ENCODE measurements around the gene MPP3. TPM values are rescaled to one million over a fixed set of nuclear protein-coding genes. Genes with fewer than 3 reads are reported as not detected.
A peak's percentile ranks its signal among the peaks of the same experiment; 100 is the strongest.

Gene MPP3
- polyA plus RNA-seq, 4 donors: 8.0 to 15.3 (median 11.4) TPM

DNA sequence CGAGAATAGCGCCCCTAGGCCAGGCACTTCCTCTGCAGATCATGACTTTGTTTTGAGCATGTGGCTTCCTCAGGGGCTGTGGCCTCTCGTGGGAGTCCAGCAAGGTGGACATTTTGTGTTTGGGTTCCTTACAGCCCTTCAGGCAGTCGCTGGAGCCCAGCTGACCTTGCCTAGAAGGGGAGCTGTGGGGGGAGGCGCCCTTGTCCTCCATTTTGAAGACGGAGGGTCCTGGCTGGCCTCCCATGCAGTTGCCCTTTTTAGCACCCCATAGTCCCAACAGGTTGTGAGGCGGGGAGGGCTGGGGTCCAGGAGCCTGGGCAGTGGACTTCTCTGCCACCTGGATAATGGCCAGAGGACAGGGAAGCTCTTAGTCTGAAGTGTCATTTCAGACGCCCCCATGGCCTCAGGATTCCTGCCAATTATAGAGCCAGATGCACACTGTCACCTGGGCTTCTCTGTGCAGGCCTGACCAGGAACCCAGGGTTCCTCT is 75.7 kb downstream of the MPP3 start:
- DNase-seq (ENCODE audit: low read depth in 4 of 4, low spot score in 3 of 4): no peak

DNA sequence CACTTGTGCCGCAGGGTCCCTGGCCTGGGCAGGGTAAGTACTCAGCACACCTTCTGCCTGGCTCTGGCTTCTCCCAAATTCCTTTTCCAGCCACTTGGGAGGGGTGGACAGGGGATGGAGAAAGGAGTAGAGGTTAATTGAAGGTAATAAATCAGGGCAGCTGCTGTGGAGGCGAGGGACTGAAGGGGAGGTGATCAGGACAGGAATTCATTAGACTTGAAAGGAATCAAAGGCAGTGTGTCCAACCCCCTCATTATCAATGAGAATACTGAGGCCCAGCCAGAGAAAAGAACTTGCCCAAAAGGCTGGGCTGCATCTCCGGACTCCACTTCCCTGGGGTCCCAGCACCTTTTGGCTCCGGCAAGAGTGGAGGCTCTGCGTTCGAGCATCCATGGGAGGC is 76.7 kb downstream of the MPP3 start:
- no peak for DNase-seq (ENCODE audit: low read depth in 4 of 4, low spot score in 3 of 4)

GRCh38 chr17:43755389-43755875 is 77.5 kb downstream of the MPP3 start:
- DNase-seq (ENCODE audit: low read depth in 4 of 4, low spot score in 3 of 4): peak in 1 of 4 donors; percentile 53

DNA sequence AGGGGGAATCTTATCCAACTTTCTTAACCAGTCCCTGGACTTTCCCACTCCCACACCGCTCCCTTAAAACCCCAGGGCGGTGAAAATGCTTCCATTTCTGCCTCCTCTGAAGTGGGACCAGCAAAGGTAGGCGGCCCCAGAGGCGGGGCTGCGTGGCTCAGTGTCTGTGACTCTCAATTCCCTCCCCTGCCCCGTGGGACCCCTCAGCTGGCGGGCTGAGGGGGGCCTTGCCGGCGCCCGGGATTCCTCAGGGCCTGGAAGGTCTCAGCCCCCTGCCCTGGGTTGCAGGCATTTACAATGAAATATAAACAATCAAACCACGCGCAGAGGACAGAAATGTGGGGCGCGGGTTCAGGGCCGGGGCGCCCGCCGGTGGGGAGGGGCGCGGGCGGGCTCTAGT is 78.0 kb downstream of the MPP3 start:
- DNase-seq (ENCODE audit: low read depth in 4 of 4, low spot score in 3 of 4): no peak

GRCh38 chr17:43753493-43754129 is 79.3 kb downstream of the MPP3 start:
- no peak for DNase-seq (ENCODE audit: low read depth in 4 of 4, low spot score in 3 of 4)

Other genes starting within 250 kb of the MPP3 start
- 10 to 100 TPM; 13.6 to 27.1 (median 17.7) TPM for gene MEOX1, start 171.2 kb downstream of the MPP3 start, polyA plus RNA-seq (ENCODE audit: insufficient read length in 4 of 4)
- gene SOST, start 74.4 kb downstream of the MPP3 start, polyA plus RNA-seq (ENCODE audit: insufficient read length in 4 of 4): 10 to 100 TPM in 3 of 4 donors, under 1 TPM in 1; 0.86 to 67.8 (median 48.0) TPM
- 10 to 100 TPM; 27.6 to 67.8 (median 58.5) TPM for gene DUSP3, start 54.2 kb downstream of the MPP3 start, polyA plus RNA-seq (ENCODE audit: insufficient read length in 4 of 4)
- gene CFAP97D1, start 52.7 kb downstream of the MPP3 start, polyA plus RNA-seq (ENCODE audit: insufficient read length in 4 of 4): under 1 TPM in 3 of 4 donors, not detected in 1; 0.04 to 0.11 (median 0.04) TPM
- gene CD300LG, start 14.0 kb upstream of the MPP3 start, polyA plus RNA-seq (ENCODE audit: insufficient read length in 4 of 4): 1 to 10 TPM in 1 of 4 donors, under 1 TPM in 3; 0.83 to 1.9 (median 0.92) TPM
- 1 to 10 TPM; 5.8 to 7.7 (median 6.1) TPM for gene MPP2, start 74.4 kb upstream of the MPP3 start, polyA plus RNA-seq (ENCODE audit: insufficient read length in 4 of 4)
- under 1 TPM in 2 of 4 donors, not detected in 2; 0.34 to 0.43 TPM for gene PPY, start 109.3 kb upstream of the MPP3 start, polyA plus RNA-seq (ENCODE audit: insufficient read length in 4 of 4)
- gene PYY, start 120.8 kb upstream of the MPP3 start, polyA plus RNA-seq (ENCODE audit: insufficient read length in 4 of 4): under 1 TPM in 2 of 4 donors, not detected in 2; 0.24 to 0.30 TPM
- gene NAGS, start 171.5 kb upstream of the MPP3 start, polyA plus RNA-seq (ENCODE audit: insufficient read length in 4 of 4): 1 to 10 TPM in 3 of 4 donors, under 1 TPM in 1; 0.93 to 3.6 (median 2.8) TPM
- 10 to 100 TPM; 26.9 to 47.5 (median 37.3) TPM for gene TMEM101, start 181.8 kb upstream of the MPP3 start, polyA plus RNA-seq (ENCODE audit: insufficient read length in 4 of 4)
- gene LSM12, start 233.5 kb upstream of the MPP3 start, polyA plus RNA-seq (ENCODE audit: insufficient read length in 4 of 4): 10 to 100 TPM; 34.2 to 48.7 (median 41.2) TPM
- gene G6PC3, start 237.6 kb upstream of the MPP3 start, polyA plus RNA-seq (ENCODE audit: insufficient read length in 4 of 4): 10 to 100 TPM; 59.9 to 91.7 (median 73.9) TPM

Data from left renal pelvis (tissue), 4 donors.